ENCODE measurements around the gene NUP98. TPM values are rescaled to one million over a fixed set of nuclear protein-coding genes. Genes with fewer than 3 reads are reported as not detected.

The NUP98 gene
- polyA plus RNA-seq, 3 donors: 19.6 to 76.2 (median 28.5) TPM

- TF ChIP-seq, protein P1, sequence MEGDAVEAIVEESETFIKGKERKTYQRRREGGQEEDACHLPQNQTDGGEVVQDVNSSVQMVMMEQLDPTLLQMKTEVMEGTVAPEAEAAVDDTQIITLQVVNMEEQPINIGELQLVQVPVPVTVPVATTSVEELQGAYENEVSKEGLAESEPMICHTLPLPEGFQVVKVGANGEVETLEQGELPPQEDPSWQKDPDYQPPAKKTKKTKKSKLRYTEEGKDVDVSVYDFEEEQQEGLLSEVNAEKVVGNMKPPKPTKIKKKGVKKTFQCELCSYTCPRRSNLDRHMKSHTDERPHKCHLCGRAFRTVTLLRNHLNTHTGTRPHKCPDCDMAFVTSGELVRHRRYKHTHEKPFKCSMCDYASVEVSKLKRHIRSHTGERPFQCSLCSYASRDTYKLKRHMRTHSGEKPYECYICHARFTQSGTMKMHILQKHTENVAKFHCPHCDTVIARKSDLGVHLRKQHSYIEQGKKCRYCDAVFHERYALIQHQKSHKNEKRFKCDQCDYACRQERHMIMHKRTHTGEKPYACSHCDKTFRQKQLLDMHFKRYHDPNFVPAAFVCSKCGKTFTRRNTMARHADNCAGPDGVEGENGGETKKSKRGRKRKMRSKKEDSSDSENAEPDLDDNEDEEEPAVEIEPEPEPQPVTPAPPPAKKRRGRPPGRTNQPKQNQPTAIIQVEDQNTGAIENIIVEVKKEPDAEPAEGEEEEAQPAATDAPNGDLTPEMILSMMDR (IDR thresholded peaks at IDR 0.05): no peak
- intact Hi-C loops (cut with micrococcal nuclease): no loop called here
- peak overlapping the region in 2 of 7 donors; percentile 62 to 77 for H3K27ac Mint-ChIP-seq
Observed at GRCh38 chr11:3641191-3641590, 156.2 kb downstream of the NUP98 start.

GRCh38 chr11:3639841-3640240 lies 157.5 kb downstream of the NUP98 start:
- Histone ChIP-seq H4K20me1 (ENCODE audit: insufficient read depth, low read length) (no peaks in the 10 kb centered on the region), H3K79me2 (ENCODE audit: insufficient read depth, low read length) (no peaks in the 10 kb centered on the region), H3K9ac (ENCODE audit: insufficient read depth, low read length, poor library complexity, severe bottlenecking) (no peak overlapping the region), H3K4me2 (replicated peaks; ENCODE audit: extremely low read depth, low read length, poor library complexity, severe bottlenecking) (no peak overlapping the region), H3K36me3 (replicated peaks in 1 of 2; ENCODE audit: control insufficient read depth in 1 of 2, insufficient read depth in 2 of 2, low read length in 2 of 2) (no peaks in the 10 kb centered on the region), H3K27me3 (ENCODE audit: control insufficient read depth in 2 of 2, insufficient read depth in 2 of 2, low read length in 2 of 2) (peaks cover 10 to 28% of the 10 kb centered on the region in 2 donors), H3K4me3 (replicated peaks in 1 of 3; ENCODE audit: low read depth in 2 of 3, low read length in 3 of 3) (no peak overlapping the region), H2AFZ (ENCODE audit: insufficient read depth, low read depth, low read length, poor library complexity, severe bottlenecking) (no peak overlapping the region), H3K4me1 (ENCODE audit: control insufficient read depth in 1 of 2, insufficient read depth in 2 of 2, low read length in 2 of 2) (peaks cover 10 to 23% of the 10 kb centered on the region in 2 donors), H3K9me3 (replicated peaks in 1 of 2; ENCODE audit: control insufficient read depth in 1 of 2, insufficient read depth in 1 of 2, low read length in 2 of 2) (peaks cover 6 to 8% of the 10 kb centered on the region in 2 donors), H3K27ac (ENCODE audit: low read depth in 1 of 2, low read length in 2 of 2) (no peak overlapping the region)
- WGBS (ENCODE audit: insufficient coverage): 93% methylated on average over 5 of the region's 14 CpGs
- TF ChIP-seq, protein P1 (IDR thresholded peaks at IDR 0.05): no peak
- DNase-seq: no peak
- Mint-ChIP-seq H3K9me3 (peaks cover 0 to 16% (median 9%) of the 10 kb centered on the region in 7 donors), H3K4me1 (peaks cover 27% of the 10 kb centered on the region), H3K27me3 (ENCODE audit: low read depth in 3 of 3) (peaks cover 19 to 35% (median 22%) of the 10 kb centered on the region in 3 donors), H3K27ac (no peak overlapping the region), H3K4me3 (no peak overlapping the region), H3K36me3 (peaks cover 5 to 16% of the 10 kb centered on the region in 2 donors)
- intact Hi-C loops (cut with micrococcal nuclease): no loop called here

More at GRCh38 chr11:3641191-3641590, 156.2 kb downstream of the NUP98 start:
- no peak for DNase-seq
- Histone ChIP-seq H3K27ac (ENCODE audit: low read depth in 1 of 2, low read length in 2 of 2) (no peak overlapping the region), H3K9ac (ENCODE audit: insufficient read depth, low read length, poor library complexity, severe bottlenecking) (no peak overlapping the region), H3K79me2 (ENCODE audit: insufficient read depth, low read length) (no peaks in the 10 kb centered on the region), H3K4me3 (replicated peaks in 1 of 3; ENCODE audit: low read depth in 2 of 3, low read length in 3 of 3) (no peak overlapping the region), H3K36me3 (replicated peaks in 1 of 2; ENCODE audit: control insufficient read depth in 1 of 2, insufficient read depth in 2 of 2, low read length in 2 of 2) (no peaks in the 10 kb centered on the region), H3K4me1 (ENCODE audit: control insufficient read depth in 1 of 2, insufficient read depth in 2 of 2, low read length in 2 of 2) (peaks cover 10 to 23% of the 10 kb centered on the region in 2 donors), H3K9me3 (replicated peaks in 1 of 2; ENCODE audit: control insufficient read depth in 1 of 2, insufficient read depth in 1 of 2, low read length in 2 of 2) (peaks cover 6 to 10% of the 10 kb centered on the region in 2 donors), H4K20me1 (ENCODE audit: insufficient read depth, low read length) (no peaks in the 10 kb centered on the region), H2AFZ (ENCODE audit: insufficient read depth, low read depth, low read length, poor library complexity, severe bottlenecking) (no peak overlapping the region), H3K4me2 (replicated peaks; ENCODE audit: extremely low read depth, low read length, poor library complexity, severe bottlenecking) (no peak overlapping the region), H3K27me3 (ENCODE audit: control insufficient read depth in 2 of 2, insufficient read depth in 2 of 2, low read length in 2 of 2) (peaks cover 10 to 28% of the 10 kb centered on the region in 2 donors)
- 81% methylated on average over 4 of the region's 8 CpGs for WGBS (ENCODE audit: insufficient coverage)
- H3K27me3 Mint-ChIP-seq (ENCODE audit: low read depth in 3 of 3): peaks cover 19 to 37% (median 30%) of the 10 kb centered on the region in 3 donors
- peaks cover 0 to 20% (median 9%) of the 10 kb centered on the region in 7 donors for H3K9me3 Mint-ChIP-seq
- peak overlapping the region; percentile 65 to 70 for H3K4me3 Mint-ChIP-seq
- H3K4me1 Mint-ChIP-seq: peaks cover 27% of the 10 kb centered on the region
- peaks cover 4 to 9% of the 10 kb centered on the region in 2 donors for H3K36me3 Mint-ChIP-seq

Data from CD14-positive monocyte (primary cell).